GM18517 (cell line): ENCODE results near the gene GRM7.

ENCODE experiments used
- ATAC-seq: cut with Tn5 transposase; IDR thresholded peaks from one replicate; pipeline ENCODE4 v1.9.1; 2021; ENCODE audit warnings: mild to moderate bottlenecking, moderate library complexity; ENCODE audit not compliant: unreplicated experiment

GRM7 gene

DNA sequence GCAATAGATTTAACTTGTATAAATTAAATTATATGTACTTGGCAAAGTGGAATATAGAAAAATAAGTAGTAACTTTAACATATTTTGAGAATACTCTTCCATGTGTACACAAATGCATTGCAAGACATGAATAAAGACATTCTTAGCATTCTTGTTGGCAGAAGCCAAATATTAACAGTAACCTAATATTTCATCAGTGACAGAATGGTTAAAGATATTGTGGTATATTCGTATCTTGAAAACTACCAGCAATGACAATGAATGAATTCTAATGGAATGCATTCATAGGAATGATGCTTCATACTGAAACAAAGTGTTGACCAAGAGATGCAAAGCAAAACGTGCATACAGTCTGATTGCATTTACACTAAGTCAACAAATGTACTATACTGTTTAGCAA is 524.7 kb downstream of the GRM7 start:
- no peak for ATAC-seq

DNA sequence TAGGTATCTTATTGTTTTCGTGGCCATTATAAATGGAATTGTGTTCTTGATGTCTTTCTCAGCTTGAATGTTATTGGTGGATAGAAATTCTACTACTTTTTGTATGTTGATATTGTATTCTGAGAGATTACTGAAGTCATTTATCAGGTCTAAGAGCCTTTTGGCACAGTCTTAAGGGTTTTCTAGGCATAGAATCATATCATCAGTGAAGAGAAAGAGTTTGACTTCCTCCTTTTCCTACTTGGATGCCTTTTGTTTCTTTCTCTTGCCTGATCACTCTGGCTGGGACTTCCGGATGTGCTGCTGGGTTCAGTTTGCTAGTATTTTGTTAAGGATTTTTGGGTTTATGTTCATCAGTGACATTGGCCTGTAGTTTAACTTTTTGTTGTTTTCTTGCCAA is 527.1 kb downstream of the GRM7 start:
- no peak for ATAC-seq

DNA sequence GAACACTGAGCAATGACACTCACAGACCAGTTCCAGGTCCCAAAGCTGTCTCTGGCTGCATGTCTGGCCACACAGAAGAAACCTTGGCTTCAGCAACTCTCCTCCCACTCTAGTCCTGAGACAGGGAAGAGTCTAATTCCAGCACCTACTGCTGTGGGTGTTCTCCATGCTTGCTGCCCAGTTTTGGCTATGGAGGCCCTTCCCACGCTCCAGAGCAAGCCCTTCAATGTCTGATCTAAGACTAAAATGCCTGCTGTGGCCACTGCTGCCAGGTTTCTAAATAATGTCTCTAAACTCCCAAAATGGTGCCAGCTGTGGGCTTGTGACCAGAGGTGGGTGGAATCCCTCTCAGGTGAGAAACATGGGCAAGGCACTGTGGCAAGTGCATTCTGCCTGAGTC is 531.3 kb downstream of the GRM7 start:
- no peak for ATAC-seq

DNA sequence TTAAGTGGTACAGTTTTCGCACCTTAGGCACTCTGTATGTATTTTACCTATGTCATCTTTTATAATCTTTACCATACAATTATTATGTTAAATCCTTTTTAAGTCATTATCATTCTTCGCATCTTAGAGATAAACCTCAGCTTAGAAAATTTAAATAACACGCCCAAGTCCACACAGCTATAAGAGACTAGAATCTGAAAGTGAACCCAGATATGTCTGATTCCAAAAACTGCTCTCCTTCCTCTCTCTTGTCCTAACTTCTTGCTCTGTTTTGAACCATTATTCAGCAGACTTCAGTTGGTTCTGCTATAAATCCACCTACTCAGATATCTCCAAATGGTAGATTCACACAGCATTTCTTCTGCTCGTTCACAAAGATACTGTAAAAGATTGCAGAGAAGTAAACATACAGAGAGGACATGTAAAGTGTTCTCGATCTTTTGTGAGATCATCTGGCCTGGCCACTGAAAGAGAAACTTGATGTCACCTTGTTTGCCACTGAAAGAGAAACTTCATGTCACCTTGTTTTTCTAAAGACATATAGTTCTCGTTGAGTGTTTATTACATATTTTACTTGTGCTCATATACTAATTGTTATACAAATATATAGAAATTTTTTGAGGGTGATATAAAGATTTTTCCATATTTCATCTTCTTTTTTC is 533.2 kb downstream of the GRM7 start:
- no peak for ATAC-seq

DNA sequence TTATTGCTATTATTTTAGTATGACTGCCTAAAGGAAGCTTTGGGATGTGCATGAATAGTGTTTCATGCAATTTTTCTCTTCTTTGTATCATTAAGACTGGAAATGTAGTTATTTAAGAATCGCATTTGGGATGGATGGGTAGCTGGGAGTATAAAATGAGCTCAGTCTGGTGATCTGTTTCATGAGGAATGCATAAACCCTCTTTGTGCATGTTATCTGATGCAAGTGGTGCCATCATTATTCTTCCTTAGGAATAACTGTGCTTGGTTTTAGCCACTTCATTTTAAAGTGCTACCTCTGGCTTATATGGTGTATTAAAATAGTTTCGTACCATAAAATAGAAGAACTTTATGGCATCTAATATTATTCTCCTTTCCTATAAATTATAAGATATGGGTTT is 535.6 kb downstream of the GRM7 start:
- no peak for ATAC-seq

DNA sequence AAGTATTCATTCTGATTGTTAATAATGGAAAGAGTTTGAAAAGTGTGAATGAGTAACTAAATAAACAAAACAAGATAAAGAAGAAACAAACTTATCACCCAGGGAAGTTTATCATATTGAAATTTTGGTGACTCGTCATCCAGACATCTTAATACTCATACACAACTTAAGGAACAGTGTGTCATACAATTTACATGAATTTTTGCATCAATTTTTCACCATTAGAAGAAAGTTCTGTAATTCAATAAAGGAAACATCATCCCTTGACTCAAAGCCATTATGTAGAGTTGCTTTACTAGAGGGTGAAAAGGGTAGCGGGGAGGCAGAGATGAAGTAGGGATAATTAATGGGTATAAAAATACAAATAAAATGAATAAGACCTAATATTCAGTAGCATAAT is 536.2 kb downstream of the GRM7 start:
- no peak for ATAC-seq

DNA sequence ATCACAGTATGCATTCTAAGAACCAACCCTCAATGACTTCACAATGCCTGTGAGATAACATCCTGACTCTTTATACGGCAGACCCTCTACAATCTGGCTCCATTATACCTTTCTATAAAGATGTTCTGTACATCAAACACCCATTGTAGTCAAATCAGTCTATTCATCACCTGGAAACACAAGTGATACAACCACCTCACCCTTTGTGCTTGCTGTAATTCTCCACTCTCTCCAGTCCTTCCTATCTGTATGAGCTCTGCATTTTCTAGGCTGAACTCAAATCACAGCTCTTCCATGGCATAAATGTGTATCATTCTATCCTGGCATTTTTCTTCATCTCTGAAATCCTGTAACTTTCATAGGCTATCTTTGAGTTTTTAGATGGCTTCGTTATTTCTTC is 539.4 kb downstream of the GRM7 start:
- no peak for ATAC-seq

DNA sequence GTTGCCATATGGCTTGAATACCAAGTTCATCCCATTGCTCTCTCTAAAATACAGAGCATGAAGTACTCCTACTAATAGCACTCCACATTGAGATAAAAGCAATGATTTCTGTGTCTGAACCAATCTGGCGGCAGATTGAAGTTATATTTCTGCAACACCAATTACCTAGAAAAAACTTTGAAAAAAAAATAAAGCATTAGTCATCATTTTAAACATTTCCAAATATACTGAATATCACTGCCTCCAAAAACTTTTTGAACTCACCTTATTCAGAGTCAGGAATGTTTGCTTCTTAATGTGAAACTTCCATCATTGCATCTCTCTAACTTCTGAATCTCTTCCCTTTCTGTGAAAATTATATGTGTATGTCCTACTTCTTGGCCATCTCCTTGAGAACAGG is 540.5 kb downstream of the GRM7 start:
- no peak for ATAC-seq

DNA sequence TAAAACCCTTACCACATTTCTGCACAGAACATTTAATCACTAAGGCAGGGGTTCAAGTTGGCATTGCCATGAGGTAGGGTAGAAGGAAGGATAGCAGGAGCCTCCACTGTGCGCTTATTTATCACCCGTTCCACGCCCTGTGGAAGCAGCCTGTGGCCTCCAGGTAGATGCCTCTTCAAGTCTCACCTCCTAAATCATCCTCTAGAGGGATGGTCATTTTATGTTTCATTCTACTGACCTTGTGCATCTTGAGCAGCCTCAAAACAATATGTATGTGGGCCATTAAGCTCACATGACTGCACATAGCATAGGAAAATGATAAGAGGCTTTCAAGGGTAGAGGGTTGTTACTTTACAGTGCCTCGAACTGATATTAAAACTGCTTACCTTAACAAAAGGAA is 546.2 kb downstream of the GRM7 start:
- no peak for ATAC-seq

DNA sequence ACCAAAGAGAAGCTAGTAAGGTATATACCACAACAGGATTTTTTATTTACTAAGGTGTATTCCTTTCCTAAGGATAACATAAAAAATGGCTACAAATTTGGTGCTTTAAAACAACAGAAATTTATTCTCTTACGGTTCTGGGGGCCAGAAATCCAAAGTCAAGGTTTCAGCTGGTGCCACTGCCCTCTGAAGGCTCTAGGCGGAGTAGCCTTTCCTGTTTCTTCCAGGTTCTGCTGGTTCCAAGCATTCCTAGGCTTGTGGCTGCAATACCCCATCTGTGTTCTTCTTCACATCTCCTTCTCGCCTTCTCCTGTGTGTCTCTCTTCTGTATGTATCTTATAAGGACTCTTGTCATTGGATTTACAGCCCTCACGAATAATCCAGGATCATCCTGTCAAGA is 549.9 kb downstream of the GRM7 start:
- ATAC-seq = no peak

DNA sequence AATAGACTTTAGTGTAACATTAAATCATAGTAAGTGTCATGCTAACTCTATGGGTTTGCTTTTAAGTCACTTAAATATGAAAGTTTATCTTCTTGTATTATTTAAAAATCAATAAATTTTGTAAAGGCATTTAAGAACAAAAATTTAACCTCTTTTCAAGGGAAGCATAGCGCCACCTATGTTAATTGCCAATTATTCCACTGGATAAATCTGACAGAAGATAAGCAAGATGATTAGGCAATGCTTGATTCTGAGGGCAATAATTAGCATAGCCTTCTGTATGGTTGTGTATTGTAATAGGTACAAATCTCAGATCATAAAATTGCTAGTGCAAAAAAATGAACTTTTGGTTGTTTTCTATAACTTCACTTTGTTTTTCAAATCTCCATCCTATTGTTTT is 560.1 kb downstream of the GRM7 start:
- no peak for ATAC-seq

DNA sequence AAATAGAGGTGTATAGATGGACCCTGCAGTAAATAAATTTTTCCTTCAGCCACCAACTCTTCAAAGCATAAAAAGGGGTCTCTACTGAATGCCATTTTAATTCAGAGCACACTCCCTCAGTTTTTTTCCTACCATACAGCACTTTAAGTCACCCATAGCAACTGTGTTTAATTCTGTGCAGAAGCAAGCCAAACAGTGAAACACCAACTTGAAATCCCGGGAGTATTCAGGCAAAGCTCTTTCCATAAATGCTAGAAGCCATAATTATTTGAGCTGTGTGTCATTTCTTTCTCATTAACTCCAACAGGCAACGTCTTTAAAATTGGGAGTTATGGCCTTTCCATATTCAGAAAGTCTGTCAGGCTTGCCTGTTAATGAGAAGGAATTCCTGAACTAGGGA is 562.1 kb downstream of the GRM7 start:
- no peak for ATAC-seq

DNA sequence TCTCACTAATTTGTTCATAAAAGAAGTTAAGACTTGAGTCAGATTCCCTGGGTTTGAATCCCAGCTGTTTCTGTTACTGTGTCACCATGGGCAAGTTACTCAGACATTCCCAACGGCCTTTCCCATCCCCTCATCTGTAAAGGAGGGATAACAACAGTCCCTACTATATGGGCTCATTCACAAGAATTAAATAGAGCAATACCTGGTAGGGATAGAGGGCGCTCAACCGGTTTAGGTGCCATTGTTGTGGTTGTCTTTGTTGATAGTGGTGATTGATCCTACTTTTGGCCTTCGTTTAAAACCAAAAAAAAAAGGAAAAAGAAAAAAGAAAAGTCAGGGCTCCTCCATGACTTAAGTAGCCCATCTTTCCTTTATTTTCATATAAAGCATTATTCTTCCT is 563.1 kb downstream of the GRM7 start:
- no peak for ATAC-seq

DNA sequence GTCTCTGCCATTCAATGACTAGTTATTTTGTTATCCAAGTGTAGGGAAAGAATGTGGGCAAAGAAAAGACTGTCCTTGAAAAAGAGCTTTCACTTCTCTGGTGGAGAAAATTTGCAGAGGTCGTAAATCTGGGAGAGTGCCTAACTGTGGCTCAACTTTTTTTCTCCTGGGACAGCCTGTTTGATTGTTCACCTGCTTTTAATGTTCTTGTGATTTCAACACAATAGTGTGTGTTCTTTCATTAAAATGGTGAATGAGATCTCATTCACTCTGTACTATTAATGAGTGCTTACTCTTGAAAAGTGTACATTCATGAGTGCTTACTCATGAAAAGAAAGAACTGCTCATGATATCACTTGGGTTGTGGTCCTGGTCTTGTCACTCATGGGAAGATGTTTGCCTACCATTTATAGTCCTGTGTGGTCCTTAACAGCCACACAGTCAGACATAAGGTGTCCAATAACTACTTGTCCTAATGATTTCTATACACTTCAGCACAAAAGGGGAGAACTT is 567.3 kb downstream of the GRM7 start:
- ATAC-seq = no peak

DNA sequence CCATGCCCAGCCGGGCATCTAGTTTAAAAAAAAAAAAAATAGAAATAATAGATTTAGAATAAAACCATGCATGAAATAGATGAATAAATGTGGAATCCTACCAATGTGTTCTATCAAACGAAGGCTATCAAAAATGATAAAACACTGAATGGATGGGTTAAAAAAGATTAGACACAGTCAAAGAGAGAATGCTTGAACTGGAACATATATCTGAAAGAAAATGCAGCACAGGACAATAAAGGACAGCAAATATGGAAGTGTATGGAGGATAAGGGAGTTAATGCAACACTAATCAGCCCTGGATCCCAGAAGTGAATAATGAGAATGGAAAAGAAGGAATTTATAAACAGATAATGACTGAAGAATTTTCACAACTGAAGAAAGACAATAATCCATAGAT is 571.7 kb downstream of the GRM7 start:
- no peak for ATAC-seq

DNA sequence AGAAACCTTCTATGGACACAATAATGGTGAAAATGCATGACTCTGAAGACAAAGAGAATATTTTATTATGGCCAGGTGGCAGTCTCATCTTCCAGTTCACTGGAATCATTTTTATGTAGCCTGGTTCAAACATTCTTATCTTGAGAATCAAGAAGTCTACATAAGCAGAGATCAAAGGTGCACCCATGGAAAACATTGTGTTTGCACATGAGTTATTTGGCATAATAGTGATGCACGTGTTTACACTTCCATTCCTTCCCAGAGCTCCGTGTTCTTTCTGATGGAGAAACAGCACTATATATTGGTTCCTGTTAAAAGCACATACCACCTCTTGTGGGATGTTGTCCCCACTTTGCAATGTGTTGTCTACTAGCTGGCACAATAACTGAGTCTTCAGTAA is 572.2 kb downstream of the GRM7 start:
- no peak for ATAC-seq

DNA sequence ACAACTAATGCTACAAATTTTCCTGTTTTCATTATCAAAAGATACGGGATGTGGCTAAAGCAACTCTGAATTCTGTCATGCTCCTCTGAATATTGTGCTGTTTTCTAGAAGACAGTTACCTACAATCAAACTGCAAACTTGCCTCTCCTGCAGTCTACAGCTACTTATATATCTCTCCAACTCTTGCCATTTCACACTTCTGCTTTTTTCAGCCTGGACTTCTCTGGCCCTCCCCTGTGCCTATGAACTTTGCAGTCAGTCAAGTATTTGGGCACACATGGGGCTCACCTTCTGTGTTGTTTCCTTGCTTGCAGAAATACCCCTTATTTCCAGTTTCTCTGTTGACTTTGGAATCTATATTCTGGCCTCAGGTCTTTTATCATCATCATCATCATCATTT is 575.6 kb downstream of the GRM7 start:
- ATAC-seq = no peak

DNA sequence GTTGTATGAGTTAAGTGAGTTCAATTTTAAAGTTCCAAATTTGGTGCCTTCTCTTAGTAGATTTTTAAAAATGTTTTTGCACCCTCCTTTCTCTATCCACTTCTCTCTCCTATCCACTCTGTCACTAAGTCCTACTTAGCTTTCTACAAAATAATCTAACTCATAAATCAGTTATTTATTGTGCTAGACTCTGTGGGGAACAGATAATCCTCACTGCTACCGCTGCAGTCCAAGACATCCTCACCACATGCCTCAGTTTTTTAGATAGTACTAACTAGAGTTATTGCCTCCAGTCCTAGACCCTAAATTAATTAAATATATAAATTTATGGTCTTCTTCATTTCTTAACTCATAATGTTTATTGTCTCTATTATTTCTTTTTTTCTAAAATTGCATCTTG is 576.3 kb downstream of the GRM7 start:
- ATAC-seq = no peak

DNA sequence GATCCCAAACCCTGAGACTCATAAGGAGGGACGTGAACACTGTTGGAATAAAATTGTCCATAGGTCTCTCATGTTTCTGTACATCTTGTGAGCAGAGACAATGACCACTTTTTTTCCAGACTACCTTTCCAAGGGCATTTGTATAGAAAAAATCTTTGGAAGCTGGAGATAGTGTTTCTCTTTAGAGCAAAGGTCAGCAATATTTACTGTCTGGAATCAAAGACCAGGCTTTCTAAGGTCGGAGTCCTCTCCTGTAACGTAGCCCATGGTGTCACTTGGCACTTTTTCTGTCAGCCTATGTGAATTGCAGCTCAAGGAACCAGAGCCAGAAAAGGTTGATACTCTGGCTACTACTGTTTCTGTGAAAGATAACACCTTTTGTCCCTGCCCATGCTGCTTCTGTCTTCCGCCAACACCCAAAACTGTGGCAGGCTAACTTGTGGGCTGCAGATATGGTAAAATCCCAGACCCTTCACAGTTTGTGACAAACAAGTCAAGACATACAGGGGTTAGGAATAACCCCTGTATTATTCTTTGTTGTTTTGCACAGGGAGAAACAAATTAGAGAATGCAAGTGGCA is 578.3 kb downstream of the GRM7 start:
- ATAC-seq = no peak

DNA sequence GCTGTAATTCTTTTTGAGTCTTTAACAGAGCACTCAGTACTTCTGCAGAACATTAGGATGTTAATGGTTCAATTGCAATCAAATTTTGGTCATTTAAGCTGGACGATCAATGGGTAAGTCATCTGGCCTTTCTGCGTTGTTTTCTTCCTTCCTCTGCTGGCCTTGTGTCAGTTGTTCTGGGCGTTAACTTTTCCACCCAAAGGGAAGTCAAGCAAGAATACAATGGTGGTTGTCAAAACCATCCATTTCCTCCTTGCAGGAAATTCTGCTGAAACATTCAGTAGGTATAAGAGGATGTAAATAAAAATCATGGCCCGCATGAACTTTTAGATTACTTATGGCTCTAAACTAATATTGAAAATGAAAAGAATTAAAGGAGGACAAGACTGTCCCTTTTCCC is 584.0 kb downstream of the GRM7 start:
- ATAC-seq = no peak

DNA sequence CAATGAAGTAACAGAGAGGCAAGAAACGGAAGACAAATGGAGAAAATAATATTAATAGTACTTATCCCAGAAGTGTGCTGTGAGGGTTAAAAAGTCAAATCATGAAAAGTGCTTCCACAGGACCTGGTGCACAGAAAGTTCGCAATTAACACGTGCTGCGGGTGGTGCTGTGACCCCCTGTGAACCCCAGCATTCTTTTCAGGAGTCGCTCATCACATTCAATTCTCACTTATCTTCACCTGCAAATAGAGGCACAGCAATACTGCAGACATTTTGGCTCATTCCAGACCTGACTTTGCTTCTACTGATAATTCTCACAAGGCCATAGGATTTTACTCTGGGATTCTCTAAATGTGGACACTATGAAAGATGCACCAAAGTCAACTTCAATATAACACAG is 584.4 kb downstream of the GRM7 start:
- ATAC-seq = no peak

DNA sequence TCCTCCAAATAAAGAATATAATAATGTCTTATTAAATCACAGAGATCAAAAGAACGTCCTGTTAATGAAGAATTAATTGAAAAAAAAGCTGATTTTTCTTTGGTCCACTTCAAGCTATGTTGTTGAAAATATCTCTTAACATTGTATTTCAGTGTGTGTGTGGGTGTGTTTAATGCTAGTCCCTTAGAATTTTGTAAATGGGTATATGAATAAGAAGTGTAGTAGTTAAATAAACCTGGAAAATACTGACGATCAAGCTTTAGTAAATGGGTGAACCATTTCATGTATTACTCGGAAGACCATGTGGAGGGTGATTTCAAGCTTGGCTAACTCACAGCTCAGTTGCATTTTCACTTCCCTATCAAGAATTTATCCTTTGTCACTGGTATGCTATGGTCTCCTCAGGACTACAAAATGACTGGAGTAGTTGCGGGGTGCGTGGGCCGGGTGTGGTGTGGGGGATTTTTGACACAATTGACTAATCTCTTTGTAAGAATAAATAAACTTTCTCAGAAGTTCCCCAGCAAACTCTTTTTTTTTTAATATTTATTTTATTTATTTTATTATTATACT is 586.4 kb downstream of the GRM7 start:
- ATAC-seq = peak; percentile 96

DNA sequence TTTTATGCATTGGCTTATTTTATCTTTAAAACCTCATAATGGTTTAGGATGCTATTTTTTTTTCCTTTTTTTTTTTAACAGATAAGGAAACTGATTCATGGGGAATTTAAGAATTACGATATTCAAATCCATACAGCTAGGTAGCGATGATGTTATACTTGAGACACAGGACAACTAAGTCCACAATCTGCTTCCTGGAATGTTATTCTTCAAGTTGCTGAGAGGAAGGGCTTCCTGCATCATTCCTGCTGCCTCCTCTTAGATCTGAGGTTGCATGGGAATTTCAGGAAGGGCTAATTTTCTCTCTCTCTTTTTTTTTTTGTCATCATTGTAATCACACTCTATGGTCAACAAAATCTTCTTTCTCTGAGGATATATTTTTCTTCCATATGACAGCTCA is 595.5 kb downstream of the GRM7 start:
- ATAC-seq = no peak
